ENCODE results near the gene KRTAP3-3. TPM values are rescaled to one million over a fixed set of nuclear protein-coding genes. Genes with fewer than 3 reads are reported as not detected.
A peak's percentile ranks its signal among the peaks of the same experiment; 100 is the strongest.
"Not testable (repeated sequence)": the region's sequence is repeated elsewhere in the genome, so short reads cannot be mapped to it uniquely, and the experiment has no call there.

KRTAP3-3 gene
- total RNA-seq, 1 experiment from 2014 or later, result not detected

- Histone ChIP-seq H3K36me3 (no peaks in the 10 kb centered on the region), H3K4me1 (peaks cover 17% of the 10 kb centered on the region), H3K27ac (peak overlapping the region; percentile 55; the same call in 1 of the 2 replicates), H3K4me3 (no peak overlapping the region), H3K9me3 (replicated peaks) (no peaks in the 10 kb centered on the region), H3K27me3 (no peaks in the 10 kb centered on the region)
- DNase-seq, result peak; percentile 24 to 49
Observed at GRCh38 chr17:41013606-41014005, 19.6 kb upstream of the KRTAP3-3 start.

GRCh38 chr17:41013181-41013580 lies 19.2 kb upstream of the KRTAP3-3 start:
- Histone ChIP-seq H3K9me3 (replicated peaks) (no peaks in the 10 kb centered on the region), H3K4me1 (peaks cover 17% of the 10 kb centered on the region), H3K27ac (peak overlapping the region; percentile 55), H3K4me3 (no peak overlapping the region), H3K27me3 (no peaks in the 10 kb centered on the region), H3K36me3 (no peaks in the 10 kb centered on the region)
- no peak for DNase-seq

- H3K27ac ChIP-seq, result peak overlapping the region; percentile 55
- H3K9me3 ChIP-seq (replicated peaks), result no peaks in the 10 kb centered on the region
- peak; percentile 21 to 71 for DNase-seq
- no peak overlapping the region for H3K4me3 ChIP-seq
- peaks cover 17% of the 10 kb centered on the region for H3K4me1 ChIP-seq
- H3K36me3 ChIP-seq, result no peaks in the 10 kb centered on the region
- no peaks in the 10 kb centered on the region for H3K27me3 ChIP-seq
Observed at GRCh38 chr17:41012326-41013120, 18.6 kb upstream of the KRTAP3-3 start.

- no peak overlapping the region for H3K4me3 ChIP-seq
- DNase-seq, result no peak
- H3K27ac ChIP-seq, result no peak overlapping the region
- H3K4me1 ChIP-seq, result peaks cover 17% of the 10 kb centered on the region
- H3K36me3 ChIP-seq, result no peaks in the 10 kb centered on the region
- no peaks in the 10 kb centered on the region for H3K9me3 ChIP-seq (replicated peaks)
- no peaks in the 10 kb centered on the region for H3K27me3 ChIP-seq
Observed at GRCh38 chr17:41010441-41010840, 16.5 kb upstream of the KRTAP3-3 start.

GRCh38 chr17:41009936-41010335 lies 16.0 kb upstream of the KRTAP3-3 start:
- DNase-seq, result no peak
- H3K36me3 ChIP-seq, result no peaks in the 10 kb centered on the region
- peaks cover 17% of the 10 kb centered on the region for H3K4me1 ChIP-seq
- H3K9me3 ChIP-seq (replicated peaks), result no peaks in the 10 kb centered on the region
- no peak overlapping the region for H3K4me3 ChIP-seq
- no peaks in the 10 kb centered on the region for H3K27me3 ChIP-seq
- no peak overlapping the region for H3K27ac ChIP-seq

GRCh38 chr17:41009301-41009760 lies 15.4 kb upstream of the KRTAP3-3 start:
- H3K27ac ChIP-seq, result no peak overlapping the region
- no peaks in the 10 kb centered on the region for H3K27me3 ChIP-seq
- peaks cover 17% of the 10 kb centered on the region for H3K4me1 ChIP-seq
- H3K36me3 ChIP-seq, result no peaks in the 10 kb centered on the region
- no peaks in the 10 kb centered on the region for H3K9me3 ChIP-seq (replicated peaks)
- no peak overlapping the region for H3K4me3 ChIP-seq
- no peak for DNase-seq

GRCh38 chr17:41008811-41009210 lies 14.8 kb upstream of the KRTAP3-3 start, which contains the start of gene KRTAP3-1:
Gene KRTAP3-1 (minus strand): TSS chr17:41009128. CDS start chr17:41009074, 54 bp downstream.
- DNase-seq, result no peak
- no peaks in the 10 kb centered on the region for H3K36me3 ChIP-seq
- no peak within 1 kb of the TSS for H3K27ac ChIP-seq
- peaks cover 13% of the 10 kb centered on the region for H3K4me1 ChIP-seq
- no peaks in the 10 kb centered on the region for H3K9me3 ChIP-seq (replicated peaks)
- H3K27me3 ChIP-seq, result no peaks in the 10 kb centered on the region
- no peak within 1 kb of the TSS for H3K4me3 ChIP-seq

- Histone ChIP-seq H3K4me3 (no peak overlapping the region), H3K27me3 (no peaks in the 10 kb centered on the region), H3K4me1 (no peaks in the 10 kb centered on the region; the same call in 1 of the 2 replicates), H3K36me3 (no peaks in the 10 kb centered on the region), H3K9me3 (replicated peaks) (no peaks in the 10 kb centered on the region), H3K27ac (no peak overlapping the region)
- no peak for DNase-seq
Observed at GRCh38 chr17:41004397-41004796, 10.4 kb upstream of the KRTAP3-3 start.

- no peak overlapping the region for H3K27ac ChIP-seq
- H3K27me3 ChIP-seq, result no peaks in the 10 kb centered on the region
- H3K4me3 ChIP-seq, result no peak overlapping the region
- no peaks in the 10 kb centered on the region for H3K36me3 ChIP-seq
- H3K4me1 ChIP-seq, result no peaks in the 10 kb centered on the region
- DNase-seq, result no peak
- H3K9me3 ChIP-seq (replicated peaks), result no peaks in the 10 kb centered on the region
Observed at GRCh38 chr17:41003926-41004325, 10.0 kb upstream of the KRTAP3-3 start.

- Histone ChIP-seq H3K4me3 (no peak overlapping the region), H3K36me3 (no peaks in the 10 kb centered on the region), H3K27me3 (no peaks in the 10 kb centered on the region), H3K27ac (no peak overlapping the region), H3K4me1 (no peaks in the 10 kb centered on the region), H3K9me3 (replicated peaks) (no peaks in the 10 kb centered on the region)
- DNase-seq, result no peak
Observed at GRCh38 chr17:41002814-41003213, 8.8 kb upstream of the KRTAP3-3 start.

- no peak overlapping the region for H3K4me3 ChIP-seq
- no peaks in the 10 kb centered on the region for H3K27me3 ChIP-seq
- no peak for DNase-seq
- H3K27ac ChIP-seq, result no peak overlapping the region
- H3K36me3 ChIP-seq, result no peaks in the 10 kb centered on the region
- H3K9me3 ChIP-seq (replicated peaks), result no peaks in the 10 kb centered on the region
- H3K4me1 ChIP-seq, result no peaks in the 10 kb centered on the region
Observed at GRCh38 chr17:41001795-41002194, 7.8 kb upstream of the KRTAP3-3 start.

GRCh38 chr17:40999563-40999962 lies 5.6 kb upstream of the KRTAP3-3 start, which contains the start of gene KRTAP3-2:
Gene KRTAP3-2 (minus strand): TSS chr17:40999906. CDS start chr17:40999853, 53 bp downstream.
- H3K36me3 ChIP-seq; H3K4me3 ChIP-seq; H3K27ac ChIP-seq; H3K4me1 ChIP-seq; H3K9me3 ChIP-seq (replicated peaks); H3K27me3 ChIP-seq; DNase-seq: not testable (repeated sequence)

- H3K4me1 ChIP-seq, result peaks cover 6% of the 10 kb centered on the region; the same call in 1 of the 2 replicates
- H3K36me3 ChIP-seq, result no peaks in the 10 kb centered on the region
- no peak for DNase-seq
- H3K4me3 ChIP-seq, result no peak overlapping the region
- no peaks in the 10 kb centered on the region for H3K9me3 ChIP-seq (replicated peaks)
- no peaks in the 10 kb centered on the region for H3K27me3 ChIP-seq
- no peak overlapping the region for H3K27ac ChIP-seq
Observed at GRCh38 chr17:40997361-40997760, 3.4 kb upstream of the KRTAP3-3 start.

- Histone ChIP-seq H3K4me3 (no peak overlapping the region), H3K9me3 (replicated peaks) (no peaks in the 10 kb centered on the region), H3K4me1 (peaks cover 6% of the 10 kb centered on the region; the same call in 1 of the 2 replicates), H3K27me3 (no peaks in the 10 kb centered on the region), H3K27ac (no peak overlapping the region), H3K36me3 (no peaks in the 10 kb centered on the region)
- DNase-seq, result no peak
Observed at GRCh38 chr17:40996829-40997228, 2.9 kb upstream of the KRTAP3-3 start.

GRCh38 chr17:40995116-40995515 lies 1.2 kb upstream of the KRTAP3-3 start:
- H3K4me3 ChIP-seq, result no peak overlapping the region
- no peaks in the 10 kb centered on the region for H3K27me3 ChIP-seq
- no peak for DNase-seq
- 0 out of 2 replicates have a peak, but pooled peaks cover 2% of the 10 kb centered on the region for H3K9me3 ChIP-seq (replicated peaks)
- no peaks in the 10 kb centered on the region for H3K36me3 ChIP-seq
- H3K4me1 ChIP-seq, result peaks cover 6% of the 10 kb centered on the region; the same call in 1 of the 2 replicates
- H3K27ac ChIP-seq, result no peak overlapping the region
